Breast epithelium (tissue), 4 donors: ENCODE measurements around the gene EIF6. TPM values are rescaled to one million over a fixed set of nuclear protein-coding genes. Genes with fewer than 3 reads are reported as not detected.

Experiments
- DNase-seq, 2 donors: peaks; one replicate each; pipeline ENCODE4 v3.0.0-alpha.2; 2019; ENCODE audit warnings: low spot score in 2 of 2
- H3K27ac ChIP-seq, 2 donors: fragments of 200-600 bp; sonication (generic) in 1 of 2; one replicate each; pipeline ENCODE4 v1.5.1; 2016 to 2019; ENCODE audit warnings: mild to moderate bottlenecking in 1 of 2
- H3K27me3 ChIP-seq, 2 donors: fragments of 200-600 bp; sonication (generic) in 1 of 2; one replicate each; pipeline versions ENCODE4 v1.5.1 to v1.6.0; 2017 to 2019; ENCODE audit warnings: control low read depth in 1 of 2, mild to moderate bottlenecking in 1 of 2
- H3K36me3 ChIP-seq: fragments of 200-600 bp; one replicate; pipeline ENCODE4 v1.5.1; 2019
- H3K4me1 ChIP-seq, 2 donors: fragments of 200-600 bp; sonication (generic); one replicate each; pipeline ENCODE4 v1.5.1; 2016 to 2019; ENCODE audit warnings: control low read depth in 1 of 2
- H3K4me3 ChIP-seq, 3 donors: fragments of 200-600 bp; sonication (generic); 1 replicate in 2 of 3; 2 replicates in 1 of 3; pipeline ENCODE4 v1.5.1; 2016 to 2019; ENCODE audit warnings: mild to moderate bottlenecking in 3 of 3, moderate library complexity in 2 of 3
- H3K9me3 ChIP-seq, 2 donors: fragments of 200-600 bp; sonication (generic) in 1 of 2; one replicate each; pipeline ENCODE4 v1.5.1; 2016 to 2019; ENCODE audit warnings: control low read depth in 1 of 2
- CTCF ChIP-seq, 3 donors: fragments of 450-650 bp; IDR thresholded peaks; one replicate each; pipeline ENCODE4 v1.5.1; 2016 to 2017; ENCODE audit warnings: antibody characterized with exemption in 3 of 3, mild to moderate bottlenecking in 3 of 3, moderate library complexity in 3 of 3
- POLR2A ChIP-seq: fragments of 450-650 bp; IDR thresholded peaks from one replicate; pipeline ENCODE4 v1.6.1; 2016; ENCODE audit warnings: antibody characterized with exemption, mild to moderate bottlenecking, moderate library complexity
- POLR2AphosphoS5 ChIP-seq, 3 donors: sonication (generic); formaldehyde crosslinking; IDR thresholded peaks; one replicate each; pipeline ENCODE4 v1.6.1; 2017; ENCODE audit warnings: antibody characterized with exemption in 3 of 3
- intact Hi-C: fragments of 100-400 bp; cut with DNase I; formaldehyde crosslinking; loops from one replicate; pipeline ENCODE4 v1.15.1; 2023; ENCODE audit warnings: low total_unique reads
- total RNA-seq, 3 donors: library from RNA; depleted of rRNA; stranded (reverse); fragments of >200 nt; gene quantifications; one replicate each; pipeline ENCODE4 v1.1.0, GENCODE V29; 2016

Gene EIF6
- total RNA-seq, 3 donors from 2014 or later, result 81.9 to 98.6 (median 88.0) TPM

- no peaks in the 10 kb centered on the region for H3K36me3 ChIP-seq
- H3K4me1 ChIP-seq, result peaks cover 0 to 3% of the 10 kb centered on the region in 2 donors
- no peak for DNase-seq
- no peaks in the 10 kb centered on the region for H3K27me3 ChIP-seq
- no peaks in the 10 kb centered on the region for H3K9me3 ChIP-seq
- intact Hi-C loops, result no loop called here
- TF ChIP-seq POLR2AphosphoS5 (IDR thresholded peaks at IDR 0.05), result no peak
- no peak overlapping the region for H3K27ac ChIP-seq
- no peak overlapping the region for H3K4me3 ChIP-seq
Measured at GRCh38 chr20:35288325-35289060, 3.9 kb upstream of the EIF6 start.

- no peak overlapping the region for H3K4me3 ChIP-seq
- intact Hi-C loops, result no loop called here
- H3K4me1 ChIP-seq, result peaks cover 0 to 9% of the 10 kb centered on the region in 2 donors
- H3K27ac ChIP-seq, result no peak overlapping the region
- no peak for DNase-seq
- H3K36me3 ChIP-seq, result no peaks in the 10 kb centered on the region
- no peaks in the 10 kb centered on the region for H3K9me3 ChIP-seq
- no peaks in the 10 kb centered on the region for H3K27me3 ChIP-seq
- no peak for TF ChIP-seq POLR2A
- no peak for TF ChIP-seq CTCF (IDR thresholded peaks at IDR 0.05)
- no peak for TF ChIP-seq POLR2AphosphoS5 (IDR thresholded peaks at IDR 0.05)
Measured at GRCh38 chr20:35287509-35288324, 3.1 kb upstream of the EIF6 start.

GRCh38 chr20:35286899-35287508 is 2.4 kb upstream of the EIF6 start:
- DNase-seq, result no peak
- Histone ChIP-seq H3K36me3 (no peaks in the 10 kb centered on the region), H3K27me3 (no peaks in the 10 kb centered on the region), H3K4me1 (peaks cover 0 to 9% of the 10 kb centered on the region in 2 donors), H3K27ac (no peak overlapping the region), H3K9me3 (no peaks in the 10 kb centered on the region), H3K4me3 (no peak overlapping the region)
- intact Hi-C loops, result no loop called here
- TF ChIP-seq POLR2A (no peak), CTCF (IDR thresholded peaks at IDR 0.05) (no peak), POLR2AphosphoS5 (IDR thresholded peaks at IDR 0.05) (no peak)

- Histone ChIP-seq H3K4me3 (no peak overlapping the region), H3K36me3 (no peaks in the 10 kb centered on the region), H3K27ac (no peak overlapping the region), H3K9me3 (no peaks in the 10 kb centered on the region), H3K27me3 (no peaks in the 10 kb centered on the region), H3K4me1 (peaks cover 0 to 9% of the 10 kb centered on the region in 2 donors)
- intact Hi-C loops, result no loop called here
- no peak for DNase-seq
- TF ChIP-seq POLR2A (no peak), POLR2AphosphoS5 (IDR thresholded peaks at IDR 0.05) (no peak), CTCF (IDR thresholded peaks at IDR 0.05) (no peak)
Measured at GRCh38 chr20:35286077-35286898, 1.7 kb upstream of the EIF6 start.

- DNase-seq, result no peak
- H3K4me1 ChIP-seq, result peaks cover 0 to 9% of the 10 kb centered on the region in 2 donors
Measured at GRCh38 chr20:35285806-35286076, 1.2 kb upstream of the EIF6 start.

More at GRCh38 chr20:35285806-35286076, 1.2 kb upstream of the EIF6 start:
- no peaks in the 10 kb centered on the region for H3K36me3 ChIP-seq
- intact Hi-C loops, result no loop called here
- TF ChIP-seq CTCF (IDR thresholded peaks at IDR 0.05), result no peak
- TF ChIP-seq POLR2AphosphoS5 (IDR thresholded peaks at IDR 0.05), result no peak
- no peaks in the 10 kb centered on the region for H3K27me3 ChIP-seq
- H3K27ac ChIP-seq, result no peak overlapping the region
- no peaks in the 10 kb centered on the region for H3K9me3 ChIP-seq
- H3K4me3 ChIP-seq, result no peak overlapping the region
